NCI-H2081 treated with DMSO at 0.1 percent for 48 hours (cell line): ENCODE results near the gene STAC.
"Not testable (repeated sequence)": the region's sequence is repeated elsewhere in the genome, so short reads cannot be mapped to it uniquely, and the experiment has no call there.

Experiments
- DNase-seq: peaks from one replicate; lab custom pipeline; 2025; lab: John Stamatoyannopoulos, UW

Gene STAC

DNA sequence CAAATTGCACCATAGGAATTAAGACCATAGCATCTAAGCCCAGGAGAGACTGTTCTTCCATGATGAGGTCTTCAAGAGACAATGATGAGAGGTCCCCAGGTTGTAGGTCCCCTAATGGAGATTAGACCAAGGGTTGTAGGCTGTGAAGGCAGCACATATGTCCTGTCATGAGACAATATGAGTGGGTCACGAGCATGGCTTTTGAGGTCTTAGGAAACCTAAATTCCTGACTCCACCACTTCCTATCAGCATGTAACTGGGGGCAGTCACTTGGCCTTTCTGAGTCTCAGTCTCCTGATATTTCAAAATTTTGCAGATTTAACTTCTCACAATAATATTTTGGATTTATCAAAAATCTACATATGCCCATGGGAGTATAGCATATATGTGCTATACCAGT is 31.3 kb downstream of the STAC start:
- DNase-seq = no peak

- DNase-seq = no peak
Observed at GRCh38 chr3:36416599-36416998, 36.3 kb downstream of the STAC start.

DNA sequence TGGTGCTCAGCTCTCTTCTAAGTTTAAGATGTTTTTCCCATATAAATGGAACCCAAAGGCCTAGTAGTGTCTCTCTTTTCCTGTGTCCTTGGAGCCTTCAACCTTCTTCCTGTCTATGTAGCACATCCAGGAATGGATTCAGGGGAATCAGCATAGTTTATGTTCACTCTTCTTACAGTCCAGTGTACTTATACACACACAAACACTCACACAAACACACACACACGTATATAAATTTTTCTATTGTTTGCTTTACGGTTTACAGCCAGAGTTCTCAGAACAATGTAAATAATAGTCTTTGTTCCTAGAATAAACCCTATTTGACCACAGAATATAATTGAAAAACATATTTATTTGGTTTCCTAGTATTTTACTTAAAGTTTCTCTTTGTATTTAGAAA is 36.9 kb downstream of the STAC start:
- DNase-seq = no peak

DNA sequence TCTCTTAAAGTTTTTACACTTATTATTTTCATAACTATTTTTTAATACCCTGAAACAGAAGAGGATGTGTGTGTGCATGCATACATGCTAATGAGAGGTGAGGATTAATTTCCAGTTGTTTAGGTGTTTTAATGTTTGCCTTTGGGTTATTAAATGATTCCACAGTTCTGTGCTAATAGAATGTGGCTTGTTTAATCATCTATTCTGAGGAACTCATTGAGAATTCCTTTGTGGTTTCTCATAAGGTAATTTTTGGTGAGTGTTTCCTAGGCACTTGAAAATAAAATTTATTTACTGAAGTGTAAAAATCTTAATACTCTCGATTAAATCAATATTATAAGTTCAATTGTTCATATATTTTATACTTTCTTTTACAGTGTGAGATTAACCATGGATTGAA is 38.0 kb downstream of the STAC start:
- no peak for DNase-seq

DNA sequence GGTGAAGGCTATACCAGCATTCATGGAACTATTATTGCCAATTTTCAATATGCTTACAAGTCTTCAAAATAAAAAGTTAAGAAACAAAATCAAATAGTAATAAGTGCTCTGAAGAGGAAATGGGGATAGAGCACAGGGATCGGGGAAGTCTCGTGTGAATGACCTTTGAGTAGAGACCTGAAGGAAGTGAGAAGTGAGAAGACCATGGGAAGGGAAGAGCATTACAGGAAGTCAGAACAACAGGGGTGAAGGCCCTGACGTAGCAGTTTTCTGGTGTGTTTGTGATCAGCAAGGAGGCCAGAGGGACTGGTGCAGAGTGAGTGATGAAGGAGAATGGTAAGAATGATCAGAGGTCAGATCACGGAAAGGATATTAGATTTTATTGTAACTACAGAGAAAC is 48.1 kb downstream of the STAC start:
- no peak for DNase-seq

DNA sequence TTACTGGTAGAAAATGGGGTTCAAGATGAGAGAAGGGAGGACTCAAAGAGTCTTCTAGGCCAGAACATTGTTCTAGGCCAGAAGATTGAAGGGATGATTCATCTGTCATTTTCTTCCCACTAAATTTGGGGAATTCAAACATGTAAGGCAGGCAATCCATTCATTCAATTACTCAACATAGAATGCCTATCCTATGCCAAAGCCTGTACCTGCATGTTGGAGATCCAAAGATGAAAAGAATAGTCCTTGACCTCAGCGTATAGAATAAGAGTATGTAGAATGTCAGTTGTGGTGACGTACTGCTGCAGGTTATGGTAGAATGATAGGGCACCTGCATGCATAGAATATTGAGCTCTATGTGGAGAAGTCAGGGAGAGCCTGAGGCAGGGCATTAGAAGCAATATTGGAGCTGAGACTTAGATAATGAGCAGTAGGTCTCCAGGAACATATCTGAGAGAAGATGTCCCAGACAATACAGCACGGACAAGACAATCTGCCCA is 49.7 kb downstream of the STAC start:
- no peak for DNase-seq

DNA sequence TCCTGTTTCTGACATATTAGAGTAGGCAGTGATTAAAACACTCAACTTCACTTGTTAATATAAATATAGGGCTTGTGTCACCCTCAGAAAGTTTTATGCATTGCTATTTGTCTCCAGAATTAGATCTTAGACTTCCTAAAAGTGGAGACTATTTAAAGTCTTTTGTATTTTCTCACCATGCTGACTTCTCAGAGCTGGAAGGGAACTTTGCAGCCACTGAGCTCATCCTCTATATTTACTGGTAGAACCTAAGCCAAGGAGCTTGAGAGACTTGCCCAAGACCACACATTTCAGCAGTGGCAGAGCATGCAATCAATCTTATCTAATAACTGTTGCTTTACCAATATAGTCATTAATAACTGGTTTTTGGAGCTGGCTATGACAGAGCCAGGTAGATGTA is 53.2 kb downstream of the STAC start:
- DNase-seq = no peak

DNA sequence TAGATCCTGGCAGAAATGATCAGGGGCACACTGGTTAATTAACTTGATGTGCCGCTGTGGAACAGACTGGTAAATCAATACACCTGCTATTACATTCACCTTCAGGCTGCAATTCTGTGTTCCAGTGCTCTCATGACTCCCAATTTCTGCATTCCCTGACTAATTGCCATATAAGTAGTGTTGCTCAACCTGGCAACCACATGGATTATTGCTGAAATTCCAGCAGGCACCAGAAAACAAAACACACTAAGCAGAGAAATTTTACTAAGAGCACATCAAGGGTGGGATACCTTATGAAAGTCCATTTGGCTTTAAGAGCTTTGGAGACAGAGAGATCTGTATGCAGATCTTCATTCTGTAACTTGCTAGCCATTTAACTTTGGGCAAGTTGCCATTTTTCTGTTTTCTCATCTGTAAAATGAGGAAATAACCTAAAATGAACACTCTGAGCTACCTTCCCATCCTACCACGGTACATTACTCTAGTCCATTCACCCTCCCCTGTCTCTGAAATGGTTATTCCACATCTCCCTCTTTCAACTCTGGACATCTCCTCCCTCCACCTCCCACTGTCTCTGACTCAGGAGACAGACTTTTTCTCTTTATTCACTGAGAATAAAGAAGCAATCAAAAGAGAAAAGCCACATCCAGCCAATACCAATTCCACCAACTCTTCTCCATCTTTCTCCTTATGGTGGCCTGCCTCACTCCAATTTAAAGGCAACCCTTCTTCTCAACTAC is 54.6 kb downstream of the STAC start:
- DNase-seq = peak; percentile 5

DNA sequence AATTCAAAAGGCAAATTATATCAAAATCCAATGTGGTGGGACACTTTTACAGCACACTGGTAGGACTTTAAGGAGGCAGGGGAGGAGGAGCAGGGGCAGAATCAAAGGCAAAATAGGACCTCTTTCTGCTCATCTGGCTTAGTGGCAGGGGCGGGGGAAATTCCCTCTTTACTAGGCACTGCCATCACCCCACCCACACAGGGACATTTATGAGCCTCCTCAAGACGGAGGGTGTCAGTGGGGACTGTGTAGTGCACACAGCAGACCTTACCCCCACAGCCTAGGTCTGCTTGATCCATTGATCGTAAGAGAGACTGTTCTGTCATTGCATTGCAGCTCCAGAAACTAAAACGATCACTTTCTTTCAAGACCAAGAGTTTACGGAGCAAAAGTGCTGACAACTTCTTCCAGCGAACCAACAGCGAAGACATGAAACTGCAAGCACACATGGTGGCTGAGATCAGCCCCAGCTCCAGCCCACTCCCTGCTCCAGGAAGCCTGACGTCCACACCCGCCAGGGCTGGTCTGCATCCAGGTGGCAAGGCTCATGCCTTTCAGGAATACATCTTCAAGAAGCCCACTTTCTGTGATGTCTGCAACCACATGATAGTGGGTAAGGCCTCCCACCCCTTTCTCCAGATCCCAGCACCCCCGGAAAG is 62.9 kb downstream of the STAC start:
- no peak for DNase-seq

DNA sequence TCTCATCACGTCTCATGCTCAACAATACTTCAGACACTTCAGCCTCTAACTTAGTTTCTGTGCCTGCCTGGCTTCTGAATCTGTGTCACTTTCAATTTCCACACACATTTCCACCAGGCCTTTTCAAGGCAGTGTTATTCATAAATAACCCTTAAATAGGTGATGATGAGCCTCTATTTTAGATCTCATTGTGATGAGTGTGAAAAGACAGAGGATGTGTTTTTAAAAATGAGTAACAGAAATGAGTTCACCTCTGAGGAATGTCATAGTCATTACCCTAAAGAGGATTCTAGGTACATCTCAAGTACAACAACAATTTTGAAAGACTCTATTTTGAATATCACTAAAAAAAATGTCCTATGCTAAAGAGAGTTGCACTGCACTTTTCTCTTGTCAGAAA is 64.6 kb downstream of the STAC start:
- no peak for DNase-seq

DNA sequence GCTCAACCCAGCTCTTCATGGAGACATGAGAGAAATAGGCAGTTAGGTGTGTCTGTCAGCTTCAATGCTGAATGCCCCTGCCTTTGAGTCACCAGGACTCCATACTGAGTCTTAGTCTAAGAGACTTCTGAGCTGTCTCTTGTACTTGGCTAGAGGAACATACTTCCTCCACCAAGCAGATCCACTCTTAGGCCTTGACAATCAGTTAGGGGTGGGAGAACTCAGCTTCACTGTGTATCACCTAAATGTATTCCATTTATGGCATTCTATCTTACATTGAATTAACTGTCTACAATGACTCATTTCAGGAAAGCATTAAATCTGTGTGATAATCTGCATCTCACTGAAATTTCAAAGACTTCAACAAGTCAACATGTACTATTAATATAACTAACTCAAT is 66.0 kb downstream of the STAC start:
- DNase-seq = no peak

- DNase-seq = no peak
Observed at GRCh38 chr3:36447061-36447460, 66.8 kb downstream of the STAC start.

GRCh38 chr3:36451816-36452215 is 71.5 kb downstream of the STAC start:
- DNase-seq = no peak

DNA sequence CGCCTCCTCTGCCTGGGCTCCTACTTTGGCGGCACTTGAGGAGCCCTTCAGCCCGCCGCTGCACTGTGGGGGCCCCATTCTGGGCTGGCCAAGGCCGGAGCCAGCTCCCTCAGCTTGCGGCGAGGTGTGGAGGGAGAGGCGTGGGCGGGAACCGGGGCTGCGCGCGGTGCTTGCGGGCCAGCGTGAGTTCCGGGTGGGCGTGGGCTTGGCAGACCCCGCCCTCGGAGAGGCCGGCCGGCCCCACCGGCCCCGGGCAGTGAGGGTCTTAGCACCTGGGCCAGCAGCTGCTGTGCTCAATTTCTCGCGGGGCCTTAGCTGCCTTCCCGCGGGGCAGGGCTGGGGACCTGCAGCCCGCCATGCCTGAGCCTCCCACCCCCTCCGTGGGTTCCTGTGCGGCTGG is 72.9 kb downstream of the STAC start:
- DNase-seq = not testable (repeated sequence)

DNA sequence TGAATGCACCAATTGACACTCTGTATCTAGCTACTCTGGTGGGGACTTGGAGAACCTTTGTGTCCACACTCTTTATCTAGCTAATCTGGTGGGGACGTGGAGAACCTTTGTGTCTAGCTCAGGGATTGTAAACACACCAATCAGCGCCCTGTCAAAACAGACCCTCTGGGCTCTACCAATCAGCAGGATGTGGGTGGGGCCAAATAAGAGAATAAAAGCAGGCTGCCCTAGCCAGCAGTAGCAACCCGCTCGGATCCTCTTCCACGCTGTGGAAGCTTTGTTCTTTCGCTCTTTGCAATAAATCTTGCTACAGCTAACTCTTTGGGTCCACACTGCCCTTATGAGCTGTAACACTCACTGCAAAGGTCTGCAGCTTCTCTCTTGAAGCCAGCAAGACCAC is 73.6 kb downstream of the STAC start:
- not testable (repeated sequence) for DNase-seq

DNA sequence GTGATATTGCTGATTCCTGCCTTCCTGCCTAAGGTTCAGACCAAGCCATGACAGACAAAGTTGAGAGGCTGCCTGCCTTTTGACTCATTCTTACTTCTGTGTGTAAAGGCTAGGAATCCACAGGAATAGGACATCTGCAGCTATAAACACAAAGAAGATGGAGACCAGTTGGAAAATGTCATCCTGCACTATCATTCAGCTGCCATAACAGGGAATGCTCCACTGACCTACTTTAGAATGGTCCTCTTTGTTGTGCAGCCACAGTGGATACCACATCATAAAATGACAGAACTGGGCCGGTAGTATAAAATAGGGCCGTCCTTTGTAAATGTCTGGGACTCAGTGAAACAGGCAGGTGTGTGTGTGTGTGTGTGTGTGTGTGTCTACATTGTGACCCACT is 75.1 kb downstream of the STAC start:
- DNase-seq = no peak

DNA sequence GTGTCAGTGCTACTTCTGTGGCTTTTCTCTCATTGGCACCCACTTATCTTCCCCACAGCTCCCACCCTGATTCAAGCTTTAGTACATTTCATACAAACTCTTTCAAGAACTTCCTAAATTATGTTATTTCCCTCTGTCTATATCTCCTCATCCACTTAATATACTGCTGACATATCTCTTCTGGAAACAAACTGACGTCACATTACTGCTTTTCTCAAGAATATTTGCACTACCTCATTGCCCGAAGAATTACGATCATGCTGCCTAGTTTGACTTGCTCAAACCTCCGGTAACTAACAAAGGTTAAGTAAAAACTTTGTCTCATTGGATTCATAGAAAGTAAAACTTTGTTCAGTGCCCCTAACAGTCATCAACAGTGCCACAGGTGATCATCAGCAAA is 76.5 kb downstream of the STAC start:
- no peak for DNase-seq

DNA sequence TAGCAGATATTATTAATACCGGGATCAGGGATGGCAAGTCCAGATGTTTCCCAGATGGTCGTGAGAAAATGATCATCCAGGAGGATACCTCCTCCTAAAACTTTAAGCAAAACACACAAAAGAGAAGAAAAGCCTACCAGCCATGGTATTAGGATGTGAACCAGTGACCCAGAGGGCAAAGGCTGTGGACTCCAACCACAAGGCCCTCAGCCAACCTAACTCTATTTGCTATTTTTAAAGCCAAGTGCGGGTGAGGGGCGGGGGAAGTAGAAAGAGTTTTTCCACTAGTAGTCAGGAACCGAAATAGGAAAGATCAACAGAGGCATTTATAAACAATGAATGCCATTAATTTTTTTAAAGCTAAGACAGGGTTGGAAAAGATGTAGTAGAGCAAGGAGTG is 77.4 kb downstream of the STAC start:
- DNase-seq = no peak

DNA sequence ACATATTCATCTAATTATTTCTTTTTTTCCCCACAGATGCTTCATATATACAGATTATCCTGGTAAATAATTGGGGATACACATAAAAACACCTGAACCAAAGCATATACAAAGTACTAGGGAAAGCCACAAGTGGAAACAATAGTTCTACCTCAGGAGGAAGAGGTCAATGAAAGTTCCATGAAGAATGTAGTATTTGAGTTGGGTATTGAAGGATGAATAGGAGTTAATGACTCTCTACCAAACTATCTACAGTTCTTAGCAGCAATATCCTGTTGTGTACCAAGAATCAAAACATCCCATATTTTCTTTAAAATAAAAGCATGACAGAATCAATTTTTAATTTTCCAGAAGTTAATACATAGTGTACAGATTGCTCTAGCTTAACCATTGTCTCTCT is 78.9 kb downstream of the STAC start:
- no peak for DNase-seq

DNA sequence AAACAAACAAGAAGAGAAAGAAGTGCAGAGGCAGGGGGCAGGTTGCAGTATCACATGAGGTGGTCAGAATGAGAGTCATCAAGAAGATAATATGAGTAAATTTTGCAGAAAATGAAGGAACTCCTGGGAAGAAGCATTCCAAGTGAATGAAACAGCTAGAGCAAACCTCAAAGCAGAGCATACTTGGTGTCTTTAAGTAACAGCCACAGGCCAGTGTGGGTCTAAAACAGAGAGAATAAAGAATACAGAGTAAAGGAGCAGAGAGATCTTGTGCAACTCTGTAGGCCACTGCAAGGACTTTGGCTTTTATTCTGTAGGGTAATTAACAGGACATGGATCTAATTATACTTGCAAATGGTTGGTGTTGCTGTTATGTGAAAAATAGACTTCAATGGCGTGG is 81.3 kb downstream of the STAC start:
- DNase-seq = no peak

GRCh38 chr3:36472045-36472444 is 91.7 kb downstream of the STAC start:
- DNase-seq = not testable (repeated sequence)

DNA sequence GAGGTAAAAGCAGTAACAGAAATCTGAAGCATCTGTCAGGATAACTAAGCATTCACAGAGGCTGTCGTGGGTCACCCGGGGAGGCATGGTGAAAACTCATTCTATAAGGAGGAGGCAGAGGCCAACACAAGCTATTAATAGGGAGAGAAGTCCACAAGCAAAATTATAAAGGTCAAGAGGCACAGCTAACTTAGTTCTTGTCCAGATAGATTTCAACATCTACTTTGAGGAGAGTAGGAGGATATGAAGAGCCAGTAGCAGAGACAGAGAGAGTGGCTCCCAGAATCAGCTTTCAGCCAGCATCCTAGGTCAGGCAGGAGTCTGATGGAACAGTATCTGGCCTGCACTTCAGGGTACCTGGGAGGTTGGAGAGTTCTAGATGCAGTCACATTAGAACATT is 95.3 kb downstream of the STAC start:
- no peak for DNase-seq

- DNase-seq = no peak
Observed at GRCh38 chr3:36476286-36476942, 96.1 kb downstream of the STAC start.
